BLaER1 (cell line): Measurements from ENCODE around the gene WRNIP1.

ENCODE experiments used
- H3K27ac ChIP-seq: shearing (Covaris generic); formaldehyde crosslinking; 2 replicates; pipeline ENCODE4 v1.8.1; 2022
- H3K27me3 ChIP-seq: shearing (Covaris generic); formaldehyde crosslinking; 2 replicates; pipeline ENCODE4 v1.8.1; 2022
- H3K36me3 ChIP-seq: shearing (Covaris generic); formaldehyde crosslinking; 2 replicates; pipeline ENCODE4 v1.8.1; 2022
- H3K4me1 ChIP-seq: shearing (Covaris generic); formaldehyde crosslinking; 2 replicates; pipeline ENCODE4 v1.8.1; 2022
- H3K4me2 ChIP-seq: shearing (Covaris generic); formaldehyde crosslinking; 2 replicates; pipeline ENCODE4 v1.8.1; 2022
- H3K4me3 ChIP-seq: shearing (Covaris generic); formaldehyde crosslinking; 2 replicates; pipeline ENCODE4 v1.8.1; 2022
- H3K9ac ChIP-seq: shearing (Covaris generic); formaldehyde crosslinking; 2 replicates; pipeline ENCODE4 v1.8.1; 2022
- H3K9me3 ChIP-seq: shearing (Covaris generic); formaldehyde crosslinking; 2 replicates; pipeline ENCODE4 v1.8.1; 2022
- H4K20me1 ChIP-seq: shearing (Covaris generic); formaldehyde crosslinking; 2 replicates; pipeline ENCODE4 v1.8.1; 2022
- Cebpa-rat ChIP-seq: shearing (Covaris generic); IDR thresholded peaks from 2 replicates; pipeline ENCODE4 v1.8.1; 2022

Gene WRNIP1

GRCh38 chr6:2802521-2803060, 37.4 kb downstream of the WRNIP1 start:
- Histone ChIP-seq H4K20me1 (no peaks in the 10 kb centered on the region), H3K4me3 (no peak overlapping the region), H3K27ac (no peak overlapping the region), H3K9ac (no peak overlapping the region), H3K4me2 (no peak overlapping the region), H3K27me3 (no peaks in the 10 kb centered on the region), H3K4me1 (peaks cover 12% of the 10 kb centered on the region), H3K9me3 (no peaks in the 10 kb centered on the region), H3K36me3 (no peaks in the 10 kb centered on the region)
- TF ChIP-seq Cebpa-rat = no peak

- no peak overlapping the region for H3K27ac ChIP-seq
- no peaks in the 10 kb centered on the region for H3K9me3 ChIP-seq
- H3K4me2 ChIP-seq = no peak overlapping the region
- H3K4me3 ChIP-seq = no peak overlapping the region
- no peaks in the 10 kb centered on the region for H3K4me1 ChIP-seq
- no peak for TF ChIP-seq Cebpa-rat
- H4K20me1 ChIP-seq = no peaks in the 10 kb centered on the region
- no peaks in the 10 kb centered on the region for H3K36me3 ChIP-seq
- H3K9ac ChIP-seq = no peak overlapping the region
- H3K27me3 ChIP-seq = no peaks in the 10 kb centered on the region
Observed at GRCh38 chr6:2803731-2804429, 38.7 kb downstream of the WRNIP1 start.

GRCh38 chr6:2804516-2804915, 39.3 kb downstream of the WRNIP1 start:
- Histone ChIP-seq H3K4me2 (no peak overlapping the region), H3K4me3 (no peak overlapping the region), H3K27me3 (no peaks in the 10 kb centered on the region), H3K36me3 (no peaks in the 10 kb centered on the region), H4K20me1 (no peaks in the 10 kb centered on the region), H3K27ac (no peak overlapping the region), H3K9me3 (no peaks in the 10 kb centered on the region), H3K9ac (no peak overlapping the region), H3K4me1 (peaks cover under 1% of the 10 kb centered on the region)
- TF ChIP-seq Cebpa-rat = no peak

GRCh38 chr6:2805031-2805430, 39.8 kb downstream of the WRNIP1 start:
- H4K20me1 ChIP-seq = no peaks in the 10 kb centered on the region
- H3K27me3 ChIP-seq = no peaks in the 10 kb centered on the region
- no peak for TF ChIP-seq Cebpa-rat
- no peaks in the 10 kb centered on the region for H3K36me3 ChIP-seq
- H3K9ac ChIP-seq = no peak overlapping the region
- peaks cover 6% of the 10 kb centered on the region for H3K4me1 ChIP-seq
- no peak overlapping the region for H3K4me2 ChIP-seq
- H3K27ac ChIP-seq = no peak overlapping the region
- no peak overlapping the region for H3K4me3 ChIP-seq
- H3K9me3 ChIP-seq = no peaks in the 10 kb centered on the region

- H3K9me3 ChIP-seq = no peaks in the 10 kb centered on the region
- H3K4me1 ChIP-seq = peaks cover 10% of the 10 kb centered on the region
- TF ChIP-seq Cebpa-rat = no peak
- no peak overlapping the region for H3K9ac ChIP-seq
- no peak overlapping the region for H3K27ac ChIP-seq
- H3K36me3 ChIP-seq = no peaks in the 10 kb centered on the region
- no peaks in the 10 kb centered on the region for H4K20me1 ChIP-seq
- H3K4me3 ChIP-seq = no peak overlapping the region
- H3K4me2 ChIP-seq = no peak overlapping the region
- no peaks in the 10 kb centered on the region for H3K27me3 ChIP-seq
Observed at GRCh38 chr6:2806644-2807043, 41.5 kb downstream of the WRNIP1 start.

- Histone ChIP-seq H3K36me3 (no peaks in the 10 kb centered on the region), H4K20me1 (no peaks in the 10 kb centered on the region), H3K4me2 (no peak overlapping the region), H3K27me3 (no peaks in the 10 kb centered on the region), H3K9me3 (no peaks in the 10 kb centered on the region), H3K4me1 (peaks cover 10% of the 10 kb centered on the region), H3K9ac (no peak overlapping the region), H3K4me3 (no peak overlapping the region), H3K27ac (no peak overlapping the region)
- TF ChIP-seq Cebpa-rat = no peak
Observed at GRCh38 chr6:2807342-2808090, 42.3 kb downstream of the WRNIP1 start.

GRCh38 chr6:2809015-2809414, 43.8 kb downstream of the WRNIP1 start:
- no peak overlapping the region for H3K9ac ChIP-seq
- no peaks in the 10 kb centered on the region for H3K36me3 ChIP-seq
- no peak overlapping the region for H3K27ac ChIP-seq
- no peak overlapping the region for H3K4me3 ChIP-seq
- H4K20me1 ChIP-seq = no peaks in the 10 kb centered on the region
- TF ChIP-seq Cebpa-rat = no peak
- no peak overlapping the region for H3K4me2 ChIP-seq
- no peaks in the 10 kb centered on the region for H3K27me3 ChIP-seq
- H3K9me3 ChIP-seq = no peaks in the 10 kb centered on the region
- H3K4me1 ChIP-seq = peaks cover 10% of the 10 kb centered on the region

GRCh38 chr6:2810092-2810671, 45.0 kb downstream of the WRNIP1 start:
- H3K9me3 ChIP-seq = 0 out of 2 replicates have a peak, but pooled peaks cover 1% of the 10 kb centered on the region
- no peaks in the 10 kb centered on the region for H4K20me1 ChIP-seq
- TF ChIP-seq Cebpa-rat = no peak
- H3K4me1 ChIP-seq = peaks cover 10% of the 10 kb centered on the region
- H3K4me2 ChIP-seq = peak overlapping the region; percentile 17; the same call in 1 of the 2 replicates
- no peak overlapping the region for H3K4me3 ChIP-seq
- H3K9ac ChIP-seq = no peak overlapping the region
- H3K27me3 ChIP-seq = no peaks in the 10 kb centered on the region
- H3K27ac ChIP-seq = no peak overlapping the region
- H3K36me3 ChIP-seq = no peaks in the 10 kb centered on the region

- Histone ChIP-seq H4K20me1 (no peaks in the 10 kb centered on the region), H3K9ac (no peak overlapping the region), H3K4me3 (no peak overlapping the region), H3K27me3 (no peaks in the 10 kb centered on the region), H3K4me1 (peaks cover 18% of the 10 kb centered on the region), H3K9me3 (peaks cover 16% of the 10 kb centered on the region), H3K4me2 (no peak overlapping the region), H3K27ac (no peak overlapping the region), H3K36me3 (peaks cover 4% of the 10 kb centered on the region; the same call in 1 of the 2 replicates)
- TF ChIP-seq Cebpa-rat = no peak
Observed at GRCh38 chr6:2812695-2813094, 47.5 kb downstream of the WRNIP1 start.

GRCh38 chr6:2816158-2816557, 51.0 kb downstream of the WRNIP1 start:
- no peak overlapping the region for H3K9ac ChIP-seq
- no peaks in the 10 kb centered on the region for H3K27me3 ChIP-seq
- no peak for TF ChIP-seq Cebpa-rat
- H3K27ac ChIP-seq = no peak overlapping the region
- no peaks in the 10 kb centered on the region for H4K20me1 ChIP-seq
- H3K4me3 ChIP-seq = no peak overlapping the region
- no peak overlapping the region for H3K4me2 ChIP-seq
- peaks cover 16% of the 10 kb centered on the region for H3K9me3 ChIP-seq
- peaks cover 4% of the 10 kb centered on the region; the same call in 1 of the 2 replicates for H3K36me3 ChIP-seq
- H3K4me1 ChIP-seq = peaks cover 42% of the 10 kb centered on the region
